ENCODE measurements around the gene NT5C2.
"Not testable (repeated sequence)": the region's sequence is repeated elsewhere in the genome, so short reads cannot be mapped to it uniquely, and the experiment has no call there.

The NT5C2 gene

GRCh38 chr10:103193107-103193819 is at the start of gene NT5C2:
Gene NT5C2 (minus strand): TSS chr10:103193272. CDS start chr10:103174958, 18,314 bp downstream.
- DNase-seq = peak in 1 of 2 experiments; percentile 2

GRCh38 chr10:103241262-103242011 is 48.4 kb upstream of the NT5C2 start:
- DNase-seq = no peak

- DNase-seq = no peak
Measured at GRCh38 chr10:103238506-103239252, 45.6 kb upstream of the NT5C2 start.

- no peak for DNase-seq
Measured at GRCh38 chr10:103235775-103236174, 42.7 kb upstream of the NT5C2 start.

- no peak for DNase-seq
Measured at GRCh38 chr10:103232772-103233488, 39.9 kb upstream of the NT5C2 start.

GRCh38 chr10:103232131-103232673 is 39.1 kb upstream of the NT5C2 start:
- no peak for DNase-seq

- DNase-seq = no peak
Measured at GRCh38 chr10:103231047-103231551, 38.0 kb upstream of the NT5C2 start.

- no peak for DNase-seq
Measured at GRCh38 chr10:103227416-103227815, 34.3 kb upstream of the NT5C2 start.

- no peak for DNase-seq
Measured at GRCh38 chr10:103225939-103226338, 32.9 kb upstream of the NT5C2 start.

GRCh38 chr10:103224721-103225120 is 31.6 kb upstream of the NT5C2 start:
- not testable (repeated sequence) for DNase-seq

GRCh38 chr10:103224133-103224532 is 31.1 kb upstream of the NT5C2 start:
- no peak for DNase-seq

GRCh38 chr10:103216362-103216761 is 23.3 kb upstream of the NT5C2 start:
- DNase-seq = not testable (repeated sequence)

GRCh38 chr10:103215601-103216000 is 22.5 kb upstream of the NT5C2 start:
- DNase-seq = no peak

GRCh38 chr10:103210262-103210661 is 17.2 kb upstream of the NT5C2 start:
- not testable (repeated sequence) for DNase-seq

- not testable (repeated sequence) for DNase-seq
Measured at GRCh38 chr10:103207643-103208042, 14.6 kb upstream of the NT5C2 start.

- no peak for DNase-seq
Measured at GRCh38 chr10:103207141-103207540, 14.1 kb upstream of the NT5C2 start.

- DNase-seq = not testable (repeated sequence)
Measured at GRCh38 chr10:103206715-103207114, 13.6 kb upstream of the NT5C2 start.

GRCh38 chr10:103205401-103205800 is 12.3 kb upstream of the NT5C2 start:
- DNase-seq = not testable (repeated sequence)

GRCh38 chr10:103204353-103205255 is 11.5 kb upstream of the NT5C2 start:
- DNase-seq = no peak

GRCh38 chr10:103203466-103203865 is 10.4 kb upstream of the NT5C2 start:
- DNase-seq = no peak

GRCh38 chr10:103202319-103202718 is 9.2 kb upstream of the NT5C2 start:
- DNase-seq = no peak
